IMR-90 (cell line): ENCODE results near the gene RAPGEF3.

Source experiments
- CEBPB ChIP-seq: IDR thresholded peaks from 2 replicates; pipeline ENCODE4 v1.6.1; 2012; ENCODE audit warnings: low read depth, low read length, improper control_type of control experiment
- CHD1 ChIP-seq: IDR thresholded peaks from 2 replicates; pipeline ENCODE4 v1.6.1; 2012; ENCODE audit warnings: low read depth, low read length, improper control_type of control experiment
- CTCF ChIP-seq: conservative IDR thresholded peaks from 2 replicates; pipeline ENCODE4 v1.5.1; 2012; ENCODE audit warnings: mild to moderate bottlenecking, low read depth, low read length, improper control_type of control experiment
- FOS ChIP-seq: fragments of 150-350 bp; IDR thresholded peaks from 2 replicates; pipeline ENCODE4 v1.6.1; 2016; ENCODE audit warnings: low read depth, low read length
- MAZ ChIP-seq: IDR thresholded peaks from 2 replicates; pipeline ENCODE4 v1.6.1; 2012; ENCODE audit warnings: low read depth, mild to moderate bottlenecking, low read length, improper control_type of control experiment, moderate library complexity, borderline replicate concordance
- POLR2A ChIP-seq: IDR thresholded peaks from 2 replicates; pipeline ENCODE4 v1.6.1; 2012; ENCODE audit warnings: mild to moderate bottlenecking, low read depth, low read length
- RAD21 ChIP-seq: IDR thresholded peaks from 2 replicates; pipeline ENCODE4 v1.6.1; 2012; ENCODE audit warnings: low read length, improper control_type of control experiment
- RFX5 ChIP-seq: IDR thresholded peaks from 2 replicates; pipeline ENCODE4 v1.8.0; 2012; ENCODE audit warnings: low read depth, mild to moderate bottlenecking, low read length, moderate library complexity
- USF2 ChIP-seq: fragments of 150-350 bp; IDR thresholded peaks from 2 replicates; pipeline ENCODE4 v1.6.1; 2017; ENCODE audit warnings: mild to moderate bottlenecking, antibody characterized with exemption, low read length, low read depth

GRCh38 chr12:47800582-47800981 is 41.9 kb upstream of the RAPGEF3 start:
- TF ChIP-seq CTCF: no peak
- TF ChIP-seq CHD1: no peak
- TF ChIP-seq RFX5: no peak
- no peak for TF ChIP-seq POLR2A
- no peak for TF ChIP-seq MAZ
- no peak for TF ChIP-seq USF2
- TF ChIP-seq RAD21: no peak
- TF ChIP-seq CEBPB: no peak
- no peak for TF ChIP-seq FOS
